Brain microvascular endothelial cell (primary cell): ENCODE measurements around the gene SLC24A3.

Experiments
- DNase-seq: peaks from one replicate; pipeline ENCODE4 v3.0.0-alpha.2; 2020
- H3K27ac ChIP-seq: fragments of 250-450 bp; sonication (Bioruptor Pico); 2 replicates; pipeline ENCODE4 v1.5.1; 2020; ENCODE audit warnings: mild to moderate bottlenecking, moderate library complexity
- H3K27me3 ChIP-seq: fragments of 250-450 bp; sonication (Bioruptor Pico); replicated peaks from 2 replicates; pipeline ENCODE4 v1.5.1; 2020; ENCODE audit warnings: mild to moderate bottlenecking
- H3K36me3 ChIP-seq: fragments of 250-450 bp; sonication (Bioruptor Pico); replicated peaks from 2 replicates; pipeline ENCODE4 v1.5.1; 2020; ENCODE audit warnings: mild to moderate bottlenecking
- H3K4me3 ChIP-seq: 2 replicates; pipeline ENCODE4 v1.5.1; 2011; ENCODE audit warnings: low read depth, mild to moderate bottlenecking, control low read depth, low read length, moderate library complexity
- in situ Hi-C: cut with HindIII; loops from 2 replicates; pipeline ENCODE4 v1.10.0; 2017; ENCODE audit warnings: low sequenced_read_pairs, low pct_ligation_motif_present
- TF ChIP-seq, protein P1 (sequence below): IDR thresholded peaks from 2 replicates; pipeline ENCODE4 v1.5.1; 2011; ENCODE audit warnings: low read depth, mild to moderate bottlenecking, moderate library complexity, low read length, control low read depth, inconsistent platforms; ENCODE audit errors: missing control alignments

Gene SLC24A3

DNA sequence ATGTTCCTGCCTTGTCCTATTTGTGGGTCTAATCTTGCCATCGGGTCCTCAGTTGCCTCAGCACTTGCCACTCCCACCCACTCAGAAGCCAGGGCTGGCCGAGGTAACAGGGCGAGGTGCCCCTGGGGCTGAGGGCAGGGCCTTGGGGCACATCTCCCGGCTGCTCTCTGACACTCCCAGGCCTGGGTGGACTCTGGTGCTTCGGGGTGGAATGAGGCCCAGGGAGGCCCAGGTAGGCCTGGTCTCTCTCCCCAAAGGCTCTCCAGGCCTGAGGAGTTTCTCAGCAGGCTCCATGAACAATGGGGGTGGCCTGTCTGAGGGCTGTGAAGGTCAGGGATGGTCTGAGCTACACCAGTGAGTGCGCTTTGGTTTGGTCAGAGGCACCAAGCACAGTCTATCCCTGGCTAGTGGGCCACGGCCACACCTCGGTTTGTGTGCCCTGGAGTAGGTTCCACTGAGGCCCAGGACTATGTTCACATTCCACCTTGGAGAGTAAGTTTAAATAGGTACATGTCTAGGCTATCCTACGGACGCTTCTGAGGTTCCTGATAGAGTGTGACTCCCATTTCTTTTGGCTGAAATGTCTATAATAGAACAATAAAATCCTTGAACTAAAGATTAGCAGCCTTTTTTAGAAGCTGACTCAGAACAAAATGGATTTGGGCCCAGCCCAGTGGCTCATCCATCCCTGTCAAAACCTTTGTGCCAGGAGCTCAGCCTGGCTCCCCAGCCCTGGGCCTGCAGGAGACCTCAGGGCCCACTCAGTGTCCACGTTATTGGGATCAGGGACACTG is 78.8 kb downstream of the SLC24A3 start:
- in situ Hi-C loops = no loop called here
- no peak overlapping the region for H3K27ac ChIP-seq
- no peaks in the 10 kb centered on the region for H3K36me3 ChIP-seq
- H3K27me3 ChIP-seq = no peaks in the 10 kb centered on the region
- TF ChIP-seq, protein P1, sequence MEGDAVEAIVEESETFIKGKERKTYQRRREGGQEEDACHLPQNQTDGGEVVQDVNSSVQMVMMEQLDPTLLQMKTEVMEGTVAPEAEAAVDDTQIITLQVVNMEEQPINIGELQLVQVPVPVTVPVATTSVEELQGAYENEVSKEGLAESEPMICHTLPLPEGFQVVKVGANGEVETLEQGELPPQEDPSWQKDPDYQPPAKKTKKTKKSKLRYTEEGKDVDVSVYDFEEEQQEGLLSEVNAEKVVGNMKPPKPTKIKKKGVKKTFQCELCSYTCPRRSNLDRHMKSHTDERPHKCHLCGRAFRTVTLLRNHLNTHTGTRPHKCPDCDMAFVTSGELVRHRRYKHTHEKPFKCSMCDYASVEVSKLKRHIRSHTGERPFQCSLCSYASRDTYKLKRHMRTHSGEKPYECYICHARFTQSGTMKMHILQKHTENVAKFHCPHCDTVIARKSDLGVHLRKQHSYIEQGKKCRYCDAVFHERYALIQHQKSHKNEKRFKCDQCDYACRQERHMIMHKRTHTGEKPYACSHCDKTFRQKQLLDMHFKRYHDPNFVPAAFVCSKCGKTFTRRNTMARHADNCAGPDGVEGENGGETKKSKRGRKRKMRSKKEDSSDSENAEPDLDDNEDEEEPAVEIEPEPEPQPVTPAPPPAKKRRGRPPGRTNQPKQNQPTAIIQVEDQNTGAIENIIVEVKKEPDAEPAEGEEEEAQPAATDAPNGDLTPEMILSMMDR = no peak
- DNase-seq = no peak
- H3K4me3 ChIP-seq = no peak overlapping the region

DNA sequence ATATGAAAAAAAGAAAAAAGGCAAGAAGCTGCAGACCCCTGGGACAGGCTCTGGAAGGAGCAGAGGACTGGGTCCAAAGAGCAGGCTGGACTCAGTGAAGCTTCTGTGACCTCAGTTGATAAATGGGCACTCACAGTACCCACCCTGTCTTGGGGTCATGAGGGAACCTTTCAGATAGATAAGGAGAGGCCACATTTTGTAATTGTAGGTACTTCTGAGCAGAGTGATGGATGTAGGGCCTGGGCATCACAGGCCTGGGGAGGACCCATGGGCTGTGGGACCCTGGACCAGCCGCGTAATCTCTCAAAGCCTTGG is 79.3 kb downstream of the SLC24A3 start:
- H3K36me3 ChIP-seq = no peaks in the 10 kb centered on the region
- TF ChIP-seq, protein P1 = no peak
- no peak overlapping the region for H3K4me3 ChIP-seq
- in situ Hi-C loops = no loop called here
- no peaks in the 10 kb centered on the region for H3K27me3 ChIP-seq
- no peak for DNase-seq
- H3K27ac ChIP-seq = no peak overlapping the region

DNA sequence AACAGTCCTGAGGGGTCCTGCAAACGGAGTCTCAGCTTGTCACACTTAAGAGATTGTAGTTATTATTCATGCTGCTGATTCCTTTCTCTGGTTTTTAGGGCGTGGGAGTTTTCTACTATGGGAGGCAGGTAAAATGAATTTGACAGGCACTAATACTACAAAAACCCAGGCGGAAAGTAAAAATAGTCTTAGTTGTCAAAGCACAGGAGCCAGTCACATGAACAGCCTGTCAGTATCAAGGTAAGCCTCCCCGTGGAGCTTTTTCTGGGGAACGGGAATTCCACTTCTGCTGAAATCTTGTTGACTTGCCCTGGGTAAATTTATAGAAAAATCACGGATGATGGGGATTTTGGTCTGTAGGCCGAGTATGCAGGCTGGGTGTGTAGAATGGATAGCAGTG is 79.8 kb downstream of the SLC24A3 start:
- in situ Hi-C loops = no loop called here
- TF ChIP-seq, protein P1 = no peak

DNA sequence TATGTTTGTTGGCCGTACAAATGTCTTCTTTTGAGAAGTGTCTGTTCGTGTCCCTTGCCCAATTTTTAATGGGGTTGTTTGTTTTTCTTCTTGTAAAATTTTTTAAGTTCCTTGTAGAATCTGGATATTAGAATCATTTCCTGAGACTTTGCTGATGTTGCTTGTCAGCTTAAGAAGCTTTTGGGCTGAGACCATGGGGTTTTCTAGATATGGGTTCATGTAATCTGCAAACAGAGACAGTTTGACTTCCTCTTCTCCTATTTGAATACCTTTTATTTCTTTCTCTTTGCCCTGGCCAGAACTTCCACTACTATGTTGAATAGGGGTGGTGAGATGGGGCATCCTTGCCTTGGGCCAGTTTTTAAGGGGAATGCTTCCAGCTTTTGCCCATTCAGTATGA is 82.6 kb downstream of the SLC24A3 start:
- in situ Hi-C loops = no loop called here
- TF ChIP-seq, protein P1 = no peak
- DNase-seq = no peak
- Histone ChIP-seq H3K4me3 (no peak overlapping the region), H3K36me3 (no peaks in the 10 kb centered on the region), H3K27ac (no peak overlapping the region), H3K27me3 (no peaks in the 10 kb centered on the region)

More for the DNA sequence above, 79.8 kb downstream of the SLC24A3 start:
- H3K27me3 ChIP-seq = no peaks in the 10 kb centered on the region
- no peaks in the 10 kb centered on the region for H3K36me3 ChIP-seq
- no peak overlapping the region for H3K4me3 ChIP-seq
- no peak overlapping the region for H3K27ac ChIP-seq
- DNase-seq = no peak

DNA sequence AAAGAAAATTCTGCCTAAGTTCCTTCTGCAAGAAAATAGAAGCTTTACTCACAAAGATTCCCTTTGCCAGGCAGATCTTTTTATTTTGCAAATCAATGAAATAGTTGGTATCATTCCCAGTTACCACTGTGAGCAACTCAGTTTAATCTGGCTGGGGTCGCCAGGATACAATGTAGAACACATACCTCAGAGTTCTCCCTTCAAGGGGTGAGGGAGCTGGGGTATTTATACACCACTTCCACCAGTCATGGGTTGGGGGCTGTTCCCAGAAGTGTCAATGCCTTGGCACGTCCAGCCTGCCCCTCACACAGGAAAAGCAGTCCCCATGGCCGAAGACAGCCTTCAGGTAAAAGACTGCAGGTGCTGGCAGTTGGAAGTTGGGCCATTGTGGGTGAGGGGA is 86.2 kb downstream of the SLC24A3 start:
- DNase-seq = no peak
- Histone ChIP-seq H3K27me3 (no peaks in the 10 kb centered on the region), H3K36me3 (no peaks in the 10 kb centered on the region), H3K4me3 (no peak overlapping the region), H3K27ac (no peak overlapping the region)
- TF ChIP-seq, protein P1 = no peak
- in situ Hi-C loops = no loop called here

DNA sequence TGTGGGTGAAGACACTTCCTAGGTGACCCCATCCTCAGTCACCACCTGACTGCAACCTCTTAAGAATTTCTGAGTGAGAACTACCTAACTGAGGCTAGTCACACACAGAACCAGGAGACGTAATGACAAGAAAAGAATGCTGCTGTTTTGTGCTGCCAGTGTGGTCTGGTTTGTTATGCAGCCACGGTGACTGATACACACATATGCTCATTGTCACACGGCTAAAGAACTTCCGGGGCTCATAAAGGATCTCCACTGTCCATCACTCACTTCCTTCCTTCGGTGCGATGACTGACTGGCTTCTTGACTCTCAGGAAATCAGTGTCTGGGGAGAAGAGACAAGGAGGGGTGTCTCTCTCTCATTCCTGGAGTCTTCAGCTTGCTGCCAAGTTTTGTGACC is 88.0 kb downstream of the SLC24A3 start:
- no peak overlapping the region for H3K4me3 ChIP-seq
- in situ Hi-C loops = no loop called here
- H3K36me3 ChIP-seq = no peaks in the 10 kb centered on the region
- TF ChIP-seq, protein P1 = no peak
- DNase-seq = no peak
- no peaks in the 10 kb centered on the region for H3K27me3 ChIP-seq
- no peak overlapping the region for H3K27ac ChIP-seq
